ENCODE results near the gene ELFN2.
"Not testable (repeated sequence)": the region's sequence is repeated elsewhere in the genome, so short reads cannot be mapped to it uniquely, and the experiment has no call there.

Gene ELFN2

GRCh38 chr22:37427135-37427710, at the start of gene ELFN2:
Gene ELFN2 (minus strand): TSS chr22:37427479. CDS start chr22:37375534, 51,945 bp downstream.
- DNase-seq: peak; percentile 29

- peak; percentile 48 for DNase-seq
Measured at GRCh38 chr22:37476389-37477329, 49.4 kb upstream of the ELFN2 start.

GRCh38 chr22:37474447-37475090, 47.3 kb upstream of the ELFN2 start:
- no peak for DNase-seq

GRCh38 chr22:37473437-37473946, 46.2 kb upstream of the ELFN2 start:
- no peak for DNase-seq

- DNase-seq: peak; percentile 58
Measured at GRCh38 chr22:37472418-37473006, 45.2 kb upstream of the ELFN2 start.

- no peak for DNase-seq
Measured at GRCh38 chr22:37471727-37472417, 44.6 kb upstream of the ELFN2 start.

- no peak for DNase-seq
Measured at GRCh38 chr22:37470087-37470445, 42.8 kb upstream of the ELFN2 start.

GRCh38 chr22:37469416-37470086, 42.3 kb upstream of the ELFN2 start:
- no peak for DNase-seq

- not testable (repeated sequence) for DNase-seq
Measured at GRCh38 chr22:37468201-37468695, 41.0 kb upstream of the ELFN2 start.

- no peak for DNase-seq
Measured at GRCh38 chr22:37467391-37467955, 40.2 kb upstream of the ELFN2 start.

- peak; percentile 38 for DNase-seq
Measured at GRCh38 chr22:37464181-37464580, 36.9 kb upstream of the ELFN2 start.

- no peak for DNase-seq
Measured at GRCh38 chr22:37462983-37463382, 35.7 kb upstream of the ELFN2 start.

GRCh38 chr22:37462436-37462835, 35.2 kb upstream of the ELFN2 start:
- peak; percentile 58 for DNase-seq

GRCh38 chr22:37461961-37462360, 34.7 kb upstream of the ELFN2 start:
- DNase-seq: peak; percentile 58

- DNase-seq: no peak
Measured at GRCh38 chr22:37460684-37461083, 33.4 kb upstream of the ELFN2 start.

- DNase-seq: peak; percentile 63
Measured at GRCh38 chr22:37459206-37459605, 31.9 kb upstream of the ELFN2 start.

- DNase-seq: peak; percentile 66
Measured at GRCh38 chr22:37457093-37457893, 30.0 kb upstream of the ELFN2 start.

GRCh38 chr22:37456346-37456745, 29.1 kb upstream of the ELFN2 start:
- no peak for DNase-seq

GRCh38 chr22:37455896-37456295, 28.6 kb upstream of the ELFN2 start:
- DNase-seq: no peak

Data from NCI-H69 (cell line).